Activated CD4-positive, alpha-beta T cell treated with anti-CD3 and anti-CD28 coated beads, Interleukin-2, amount 50 U/mL, for 1 hour (primary cell): ENCODE results near the gene RNF215.

ENCODE experiments used
- DNase-seq: peaks from one replicate; pipeline ENCODE4 v3.0.0-alpha.2; 2020

Gene RNF215

GRCh38 chr22:30386960-30387827 lies at the start of gene RNF215:
RNF215 (minus strand) TSS chr22:30387411; CDS start chr22:30387313, 98 bp downstream.
- DNase-seq, result peak; percentile 71

GRCh38 chr22:30436196-30436595 lies 49.0 kb upstream of the RNF215 start:
- no peak for DNase-seq

DNA sequence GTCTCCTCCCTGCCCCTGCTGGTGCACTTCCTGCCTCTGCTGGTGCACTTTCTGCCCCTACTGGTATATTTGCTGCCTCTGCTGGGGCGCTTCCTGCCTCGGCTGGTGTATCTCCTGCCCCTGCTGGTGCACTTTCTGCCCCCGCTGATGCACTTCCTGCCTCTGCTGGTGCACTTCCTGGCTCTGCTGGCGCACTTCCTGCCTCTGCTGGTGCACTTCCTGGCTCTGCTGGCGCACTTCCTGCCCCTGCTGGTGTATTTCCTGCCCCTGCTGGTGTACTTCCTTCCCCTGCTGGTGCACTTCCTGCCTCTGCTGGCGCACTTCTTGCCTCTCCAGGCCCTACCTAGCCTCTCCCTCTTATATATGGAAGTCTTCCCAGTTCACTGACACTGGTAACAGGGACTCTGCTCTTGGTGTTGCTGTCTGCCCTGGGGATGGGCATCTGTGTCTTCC lies 48.5 kb upstream of the RNF215 start:
- peak; percentile 82 for DNase-seq

DNA sequence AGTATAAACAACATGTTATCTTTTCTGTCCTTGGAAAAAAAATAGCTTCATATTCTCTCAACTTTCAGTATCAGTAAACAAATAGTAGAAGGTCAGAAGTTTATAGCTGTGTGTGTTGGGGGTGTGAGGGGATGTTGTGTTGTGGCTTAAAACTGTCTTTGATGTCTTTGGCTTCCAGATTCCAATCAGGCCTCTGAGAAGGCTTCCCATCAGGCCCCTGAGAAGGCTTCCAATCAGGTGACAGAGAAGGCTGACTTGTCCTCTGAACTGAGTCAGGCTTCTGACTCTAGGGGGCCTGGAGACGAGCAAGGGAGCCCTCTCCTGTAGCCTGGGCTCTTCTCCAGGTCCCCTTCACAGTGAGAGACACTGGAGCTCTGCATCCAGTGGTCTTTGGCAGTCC lies 47.6 kb upstream of the RNF215 start:
- DNase-seq, result no peak

DNA sequence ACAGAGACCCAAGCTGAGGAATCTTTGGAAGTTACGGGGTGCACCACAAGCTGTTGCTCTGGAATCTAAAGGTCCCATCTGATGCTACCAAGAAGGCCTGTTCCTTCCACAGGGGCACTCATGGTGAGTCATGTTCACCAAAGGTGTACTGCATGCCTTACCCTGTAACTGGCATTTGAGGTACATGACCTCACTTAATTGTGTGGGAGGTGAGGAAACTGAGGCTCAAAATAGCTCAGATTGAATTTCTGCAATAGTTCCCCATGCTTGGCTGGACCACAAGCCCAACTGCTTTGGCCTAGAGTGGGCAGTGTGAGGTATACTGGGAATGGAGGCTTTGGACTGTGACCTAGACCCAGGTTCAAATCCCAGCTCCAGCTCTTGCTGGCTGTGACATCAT lies 46.6 kb upstream of the RNF215 start:
- DNase-seq, result no peak

GRCh38 chr22:30433227-30433626 lies 46.0 kb upstream of the RNF215 start:
- DNase-seq, result no peak

GRCh38 chr22:30432520-30432919 lies 45.3 kb upstream of the RNF215 start:
- DNase-seq, result no peak

- no peak for DNase-seq
Measured at GRCh38 chr22:30432096-30432495, 44.9 kb upstream of the RNF215 start.

- DNase-seq, result no peak
Measured at GRCh38 chr22:30430933-30431332, 43.7 kb upstream of the RNF215 start.

DNA sequence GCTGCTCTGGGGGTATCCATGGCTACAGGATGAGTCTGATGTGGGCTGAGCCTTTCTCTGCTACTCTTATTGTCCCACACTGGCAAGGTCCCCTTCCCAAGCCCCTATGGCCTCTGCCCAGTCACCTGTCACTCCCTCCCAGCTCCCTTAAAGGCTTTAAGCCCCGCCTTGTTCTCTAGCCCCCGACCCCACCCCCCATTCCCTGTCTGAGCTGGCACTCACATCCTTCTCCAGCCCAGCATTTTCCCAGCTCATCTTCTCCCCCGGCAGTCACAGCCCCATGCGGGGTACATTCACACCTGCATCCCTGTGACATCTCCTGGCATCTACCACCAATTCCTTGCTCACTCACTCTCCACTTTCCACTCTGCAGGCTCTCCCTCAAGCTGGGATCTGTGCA lies 42.7 kb upstream of the RNF215 start:
- DNase-seq, result no peak

GRCh38 chr22:30427871-30428270 lies 40.7 kb upstream of the RNF215 start:
- DNase-seq, result no peak

DNA sequence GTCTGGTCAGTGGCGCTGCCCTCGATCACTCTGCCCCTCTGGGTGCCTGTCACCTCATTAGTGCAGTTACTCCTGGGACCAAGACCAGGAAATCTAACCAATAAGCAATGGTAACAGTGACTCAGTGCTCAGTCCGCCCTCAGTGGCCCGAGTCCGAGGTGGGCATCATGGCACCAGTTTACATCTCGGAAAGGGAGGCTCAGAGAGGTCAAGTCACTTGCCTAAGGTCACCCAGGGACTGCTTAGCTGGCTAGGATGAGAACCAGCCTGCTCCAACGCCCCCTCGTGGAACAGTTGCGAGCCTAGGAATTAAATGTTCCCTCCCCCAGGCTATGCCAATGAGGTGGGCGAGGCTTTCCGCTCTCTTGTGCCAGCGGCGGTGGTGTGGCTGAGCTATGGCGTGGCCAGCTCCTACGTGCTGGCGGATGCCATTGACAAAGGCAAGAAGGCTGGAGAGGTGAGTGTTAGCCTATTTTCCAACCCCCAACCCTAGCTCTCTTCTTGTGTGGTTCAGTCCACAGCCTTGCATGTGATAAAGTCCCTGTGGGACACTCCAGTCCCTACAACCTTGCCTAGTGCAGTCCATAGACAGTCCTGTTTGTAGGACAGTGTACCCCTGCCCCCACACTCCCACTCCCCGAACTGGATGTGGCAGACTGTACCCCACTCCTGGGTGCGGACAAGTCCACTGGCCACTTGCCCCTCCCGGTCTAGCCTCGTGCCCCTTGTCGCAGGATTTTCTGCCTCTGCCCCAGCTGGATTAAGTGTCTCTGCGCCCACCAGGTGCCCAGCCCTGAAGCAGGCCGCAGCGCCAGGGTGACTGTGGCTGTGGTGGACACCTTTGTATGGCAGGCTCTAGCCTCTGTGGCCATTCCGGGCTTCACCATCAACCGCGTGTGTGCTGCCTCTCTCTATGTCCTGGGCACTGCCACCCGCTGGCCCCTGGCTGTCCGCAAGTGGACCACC lies 39.5 kb upstream of the RNF215 start:
- peak; percentile 90 for DNase-seq

DNA sequence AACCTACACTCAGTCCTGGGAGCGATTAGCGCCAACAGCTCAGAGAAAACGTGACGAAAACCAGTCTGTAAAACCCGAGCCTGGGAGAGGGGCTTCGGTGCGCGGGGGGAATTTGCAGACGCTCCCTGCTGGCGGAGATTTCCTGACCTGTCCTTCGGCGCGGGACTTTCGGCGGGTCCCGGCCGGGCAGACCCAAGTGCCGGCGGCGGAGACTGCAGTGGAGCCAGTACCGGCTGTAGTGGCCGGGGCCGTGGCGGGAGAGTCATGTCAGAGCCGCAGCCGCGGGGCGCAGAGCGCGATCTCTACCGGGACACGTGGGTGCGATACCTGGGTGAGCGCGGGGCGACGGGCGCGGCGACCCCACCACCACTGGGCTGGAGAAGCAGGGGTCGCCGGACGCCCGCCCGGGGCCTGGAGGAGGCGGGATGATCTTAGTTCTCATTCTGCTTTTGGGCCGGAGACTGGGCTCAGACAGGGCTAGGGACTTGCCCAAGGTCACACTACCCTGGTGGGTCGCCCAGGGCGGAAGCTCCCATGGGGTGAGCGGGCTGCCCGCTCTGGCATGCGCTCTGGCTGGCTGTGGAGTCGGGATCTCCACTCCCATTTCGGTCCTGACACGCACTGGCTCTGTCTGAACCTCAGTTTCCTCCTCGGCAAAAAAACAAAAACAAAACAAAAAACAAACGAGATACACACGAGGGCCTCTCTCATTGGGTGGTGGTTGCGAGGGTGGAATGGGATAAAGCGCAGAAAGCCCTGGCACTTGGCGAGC lies 38.6 kb upstream of the RNF215 start, which contains the start of gene MTFP1:
Gene MTFP1, plus strand, starts transcription at position 153 of the 772 bp plus-strand sequence. Its CDS starts 112 bp downstream, at position 265.
- DNase-seq, result peak; percentile 36

GRCh38 chr22:30425327-30425615 lies 38.1 kb upstream of the RNF215 start:
- DNase-seq, result no peak

GRCh38 chr22:30424534-30425326 lies 37.5 kb upstream of the RNF215 start:
- DNase-seq, result no peak

DNA sequence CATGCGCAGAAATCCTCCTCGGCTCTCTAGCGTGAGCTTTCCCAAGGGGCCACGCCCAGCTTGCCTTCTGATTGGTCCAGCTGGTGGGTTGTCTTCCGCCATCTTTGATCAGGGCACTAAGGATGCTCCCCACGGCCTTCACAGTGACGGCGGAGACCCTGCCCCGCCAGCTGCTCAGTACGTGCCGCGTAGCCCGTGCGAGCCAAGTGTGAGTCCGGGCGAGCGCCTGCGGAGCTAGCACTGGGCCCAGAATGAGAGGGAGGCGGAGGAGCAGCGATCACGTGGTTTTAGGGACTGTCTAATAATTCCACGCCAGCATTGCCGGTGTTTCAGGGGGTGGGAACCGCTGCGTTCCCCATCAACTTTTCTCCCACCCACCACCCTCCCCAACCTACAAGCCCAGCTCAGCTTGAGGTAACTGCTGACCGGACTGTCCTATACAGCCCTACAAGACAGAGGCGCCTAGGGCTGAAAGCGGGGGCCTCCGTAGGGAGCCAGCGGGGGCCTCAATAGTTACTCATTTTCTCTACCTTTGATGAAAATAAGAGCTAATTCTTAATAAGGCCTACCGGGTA lies 36.8 kb upstream of the RNF215 start:
- DNase-seq, result peak; percentile 98

GRCh38 chr22:30423301-30423958 lies 36.2 kb upstream of the RNF215 start:
- DNase-seq, result peak; percentile 41

DNA sequence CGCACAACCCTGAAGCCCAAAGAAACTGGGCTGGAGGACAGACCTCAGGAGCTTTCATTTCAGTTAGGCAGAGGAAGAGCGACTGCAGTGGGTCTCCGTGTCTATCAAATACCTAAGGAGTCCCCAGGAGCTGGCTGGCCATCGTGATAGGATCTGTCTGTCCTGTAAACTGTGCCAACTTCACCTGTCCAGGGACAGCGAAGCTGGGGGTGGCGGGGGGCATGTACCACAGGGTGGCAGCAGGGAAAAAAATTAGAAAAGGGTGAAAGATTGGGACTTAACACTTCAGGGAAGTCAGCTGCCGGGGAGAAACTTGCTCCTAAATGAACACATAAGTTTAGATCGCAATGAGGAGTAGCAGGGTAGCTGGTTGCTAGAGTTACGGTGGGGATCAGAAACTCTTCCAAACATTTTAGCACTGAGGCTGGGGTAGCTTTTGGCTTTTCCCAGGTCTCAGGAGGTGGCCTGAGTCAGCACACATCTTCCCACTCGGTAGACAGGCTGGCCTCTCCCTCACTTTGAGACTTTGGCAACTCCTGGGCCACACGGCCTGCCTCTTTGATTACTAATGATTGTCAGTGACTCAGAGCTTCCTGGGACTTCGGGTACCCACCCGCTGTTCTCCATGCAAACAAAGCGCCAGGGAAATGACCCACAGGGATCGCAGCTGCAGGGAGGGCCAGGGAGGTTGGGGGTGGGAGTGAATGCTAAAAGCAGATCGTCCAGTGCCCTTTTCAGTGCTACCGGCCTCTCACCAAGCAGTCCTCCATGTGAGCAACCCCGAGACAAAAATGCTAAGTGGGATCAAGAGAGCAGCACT lies 35.5 kb upstream of the RNF215 start:
- peak; percentile 28 for DNase-seq

DNA sequence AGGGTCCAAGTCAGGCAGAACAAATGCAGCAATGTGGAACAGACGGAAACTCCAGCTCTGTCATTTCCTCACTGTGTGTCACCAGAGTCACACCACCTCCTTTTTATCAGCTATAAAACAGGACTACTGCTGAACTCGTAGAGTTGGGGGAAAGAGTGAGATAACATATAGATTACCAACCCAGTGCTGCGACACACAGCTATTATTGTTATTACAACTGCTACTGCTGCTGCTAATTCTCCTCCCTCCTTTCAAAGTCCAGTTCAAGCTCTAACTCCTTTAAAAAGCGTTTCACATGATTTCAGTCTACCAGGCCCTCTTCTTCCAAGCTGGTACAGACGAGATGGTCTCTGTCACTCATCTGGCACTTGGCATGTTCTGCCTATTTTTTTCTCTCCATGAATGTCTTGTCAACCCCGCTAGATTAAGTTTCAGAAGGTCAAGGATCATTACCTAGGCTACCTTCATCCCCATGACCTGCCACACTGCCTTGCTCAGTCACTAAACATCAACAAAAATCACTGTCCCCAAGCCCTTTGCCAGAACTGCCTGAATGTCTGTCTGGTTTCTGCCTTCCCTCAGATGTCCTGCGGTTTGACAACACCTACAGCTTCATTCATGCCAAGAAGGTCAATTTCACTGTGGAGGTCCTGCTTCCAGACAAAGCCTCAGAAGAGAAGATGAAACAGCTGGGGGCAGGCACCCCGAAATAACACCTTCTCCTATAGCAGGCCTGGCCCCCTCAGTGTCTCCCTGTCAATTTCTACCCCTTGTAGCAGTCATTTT lies 34.7 kb upstream of the RNF215 start:
- DNase-seq, result no peak
